Ovary (tissue), 9 donors: ENCODE data around the gene EPRS1. TPM values are rescaled to one million over a fixed set of nuclear protein-coding genes. Genes with fewer than 3 reads are reported as not detected.

Source experiments
- DNase-seq, 5 donors: peaks; one replicate each; pipeline ENCODE4 v3.0.0-alpha.2; 2019 to 2020
- H3K27ac ChIP-seq, 2 donors: fragments of 200-600 bp; one replicate each; pipeline versions ENCODE4 v1.5.1 to v1.8.0; 2019 to 2022
- H3K27me3 ChIP-seq: fragments of 200-600 bp; one replicate; pipeline ENCODE4 v1.8.0; 2022
- H3K36me3 ChIP-seq: fragments of 200-600 bp; sonication (generic); one replicate; pipeline ENCODE4 v1.5.1; 2019
- H3K4me1 ChIP-seq: one replicate; pipeline ENCODE4 v1.8.1; 2013; ENCODE audit warnings: mild to moderate bottlenecking, moderate library complexity; ENCODE audit not compliant: insufficient read depth
- H3K4me3 ChIP-seq: fragments of 200-600 bp; sonication (generic); one replicate; pipeline ENCODE4 v1.5.1; 2017
- H3K9me3 ChIP-seq, 2 donors: fragments of 200-600 bp in 1 of 2; sonication (generic) in 1 of 2; one replicate each; pipeline versions ENCODE4 v1.5.1 to v1.8.1; 2013 to 2019; ENCODE audit warnings: mild to moderate bottlenecking in 1 of 2, moderate library complexity in 1 of 2
- CTCF ChIP-seq, 3 donors: fragments of 450-650 bp in 2 of 3; fragments of 200-600 bp in 1 of 3; IDR thresholded peaks; one replicate each; pipeline versions ENCODE4 v1.5.1 to v1.8.0; 2016 to 2022; ENCODE audit warnings: antibody characterized with exemption in 3 of 3, mild to moderate bottlenecking in 1 of 3
- EP300 ChIP-seq: sonication (generic); formaldehyde crosslinking; IDR thresholded peaks from one replicate; pipeline ENCODE4 v1.6.1; 2017; ENCODE audit warnings: antibody characterized with exemption
- POLR2A ChIP-seq: fragments of 450-650 bp; IDR thresholded peaks from one replicate; pipeline ENCODE4 v1.6.1; 2017; ENCODE audit warnings: antibody characterized with exemption, mild to moderate bottlenecking, moderate library complexity
- WGBS, 3 donors: extraction: QIAGEN DNeasy Blood & Tissue Kit in 1 of 3; methylation state at CpG; one replicate each; pipeline versions ENCODE4 v1.1.5 to v1.1.7; 2013 to 2017; 5-methylcytosine and 5-hydroxymethylcytosine counted together
- intact Hi-C, 4 donors: fragments of 100-400 bp; cut with DNase I; formaldehyde crosslinking; loops; one replicate each; pipeline versions ENCODE4 v1.11.0 to v1.15.1; 2022 to 2023
- polyA plus RNA-seq, 2 donors: library from polyadenylated mRNA; stranded (reverse); fragments of 200-250 nt in 1 of 2; fragments of 350-450 nt in 1 of 2; fragmentation: Illumina TruSeq in 1 of 2; extraction: RNeasy Lipid Tissue Mini Kit (QIAGEN cat#74804) in 1 of 2; gene quantifications; one replicate each; pipeline ENCODE4 v1.2.3, GENCODE V29; 2013 to 2014
- total RNA-seq, 7 donors: library from RNA; depleted of rRNA in 2 of 7; stranded (reverse); fragments of >200 nt in 2 of 7; fragmentation: NEBNext Ultra II Directional in 3 of 7; extraction: Animal tissue kit (Norgen Biotek cat#: 25700) in 3 of 7; gene quantifications; one replicate each; pipeline versions ENCODE4 v1.1.0 to v1.2.4, GENCODE V29; 2016 to 2023
- donor health status: DM: no; HTN: no; CAD: no; lungs with moderate emphysema.
- donor health status: DM: no; HTN: no; CAD: no.
- donor health status: Bipolar disorder and iron deficiency.
- donor health status: DM: yes; HTN: yes; CAD: no.
- donor health status: DM: no; HTN: no; CAD: no.
- donor health status: DM: yes; HTN: yes; CAD: no.

The EPRS1 gene
- total and polyA plus RNA-seq, 9 donors: 27.8 to 135 (median 65.4) TPM

- no peaks in the 10 kb centered on the region for H3K4me1 ChIP-seq
- 73 to 85% (median 75%) methylated on average over 4 of the region's 4 CpGs for WGBS, 3 donors
- no peak for TF ChIP-seq EP300
Measured at GRCh38 chr1:220028346-220028895, 17.9 kb downstream of the EPRS1 start.

GRCh38 chr1:220019071-220019470, 27.2 kb downstream of the EPRS1 start:
- no peaks in the 10 kb centered on the region for H3K36me3 ChIP-seq
- no peaks in the 10 kb centered on the region for H3K9me3 ChIP-seq
- H3K4me1 ChIP-seq: no peaks in the 10 kb centered on the region
- no peak overlapping the region for H3K4me3 ChIP-seq
- no peaks in the 10 kb centered on the region for H3K27me3 ChIP-seq
- no peak for DNase-seq
- intact Hi-C loops: no loop called here
- H3K27ac ChIP-seq: no peak overlapping the region
- TF ChIP-seq CTCF (IDR thresholded peaks at IDR 0.05) (no peak), POLR2A (no peak), EP300 (no peak)

More at GRCh38 chr1:220028346-220028895, 17.9 kb downstream of the EPRS1 start:
- DNase-seq: no peak
- Histone ChIP-seq H3K4me3 (no peak overlapping the region), H3K27ac (no peak overlapping the region), H3K27me3 (no peaks in the 10 kb centered on the region), H3K36me3 (no peaks in the 10 kb centered on the region), H3K9me3 (no peaks in the 10 kb centered on the region)
- intact Hi-C loops: no loop called here

- Histone ChIP-seq H3K4me1 (no peaks in the 10 kb centered on the region), H3K4me3 (no peak overlapping the region), H3K27me3 (no peaks in the 10 kb centered on the region), H3K9me3 (no peaks in the 10 kb centered on the region), H3K27ac (no peak overlapping the region), H3K36me3 (no peaks in the 10 kb centered on the region)
- intact Hi-C loops: no loop called here
- no peak for TF ChIP-seq CTCF (IDR thresholded peaks at IDR 0.05)
- no peak for TF ChIP-seq POLR2A
- no peak for TF ChIP-seq EP300
- WGBS, 3 donors: 69 to 88% (median 70%) methylated on average over 3 of the region's 3 CpGs
- no peak for DNase-seq
Measured at GRCh38 chr1:220013497-220013896, 32.8 kb downstream of the EPRS1 start.

- TF ChIP-seq CTCF (IDR thresholded peaks at IDR 0.05) (no peak), EP300 (no peak), POLR2A (no peak)
- DNase-seq: no peak
- Histone ChIP-seq H3K4me1 (no peaks in the 10 kb centered on the region), H3K27ac (no peak overlapping the region), H3K36me3 (no peaks in the 10 kb centered on the region), H3K9me3 (no peaks in the 10 kb centered on the region), H3K27me3 (no peaks in the 10 kb centered on the region), H3K4me3 (no peak overlapping the region)
- intact Hi-C loops: no loop called here
- 22 to 32% (median 24%) methylated on average over 3 of the region's 3 CpGs for WGBS, 3 donors
Measured at GRCh38 chr1:220012259-220012658, 34.0 kb downstream of the EPRS1 start.

- no peaks in the 10 kb centered on the region for H3K36me3 ChIP-seq
Measured at GRCh38 chr1:220011620-220012019, 34.7 kb downstream of the EPRS1 start.

More at GRCh38 chr1:220011620-220012019, 34.7 kb downstream of the EPRS1 start:
- Histone ChIP-seq H3K27ac (no peak overlapping the region), H3K27me3 (no peaks in the 10 kb centered on the region), H3K9me3 (no peaks in the 10 kb centered on the region), H3K4me3 (no peak overlapping the region), H3K4me1 (no peaks in the 10 kb centered on the region)
- DNase-seq: no peak
- intact Hi-C loops: no loop called here
- TF ChIP-seq CTCF (IDR thresholded peaks at IDR 0.05): no peak
- TF ChIP-seq POLR2A: no peak
- no peak for TF ChIP-seq EP300
